ENCODE results near the gene HDAC7. TPM values are rescaled to one million over a fixed set of nuclear protein-coding genes. Genes with fewer than 3 reads are reported as not detected.

HDAC7 gene
- polyA plus RNA-seq, 2 donors, result 20.9 to 35.6 TPM

DNA sequence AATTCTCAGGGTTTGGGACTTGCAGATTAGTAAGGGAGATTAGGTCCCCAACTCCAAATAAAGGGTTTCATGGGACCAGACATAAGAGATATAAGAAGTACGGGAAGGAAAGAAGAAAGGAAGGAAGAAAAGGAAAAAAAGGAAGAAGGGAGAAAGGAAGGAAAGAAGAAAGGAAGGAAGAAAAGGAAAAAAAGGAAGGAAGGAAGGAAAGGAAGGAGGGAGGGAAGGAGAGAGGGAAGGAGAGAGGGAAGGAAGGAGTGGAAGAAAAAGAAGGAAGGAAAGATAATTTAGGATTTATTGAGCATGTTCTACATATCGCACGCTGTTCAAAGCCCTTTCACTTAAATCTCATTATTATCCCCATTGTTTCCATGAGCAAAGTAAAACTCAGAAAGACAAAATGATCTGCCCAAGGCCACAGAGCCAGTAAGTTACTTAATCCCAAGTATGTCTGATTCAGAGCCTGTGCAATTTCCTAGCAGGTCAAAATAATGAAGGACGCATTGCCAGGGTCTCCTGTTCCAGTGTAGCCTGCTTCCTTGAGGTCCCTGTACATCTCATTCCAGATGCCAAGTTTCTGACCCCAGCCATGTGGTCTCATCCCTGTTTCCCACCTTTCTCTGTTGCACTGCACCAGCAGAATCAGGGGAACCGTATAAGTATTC lies 3.9 kb upstream of the HDAC7 start:
- Histone ChIP-seq H3K4me1 (ENCODE audit: control insufficient read depth in 2 of 2, insufficient read depth in 2 of 2, low read length in 1 of 2) (peaks cover 5 to 35% of the 10 kb centered on the region in 2 donors), H3K27ac (ENCODE audit: low read depth in 2 of 2, low read length in 1 of 2) (peak overlapping the region; percentile 78 to 86), H3K4me3 (ENCODE audit: low read depth in 1 of 2, low read length in 2 of 2) (no peak overlapping the region), H3K36me3 (ENCODE audit: control insufficient read depth in 2 of 2, insufficient read depth in 2 of 2, low read length in 1 of 2) (no peaks in the 10 kb centered on the region), H3K9me3 (ENCODE audit: control insufficient read depth in 2 of 2, insufficient read depth in 1 of 2, low read depth in 1 of 2, low read length in 1 of 2) (no peaks in the 10 kb centered on the region), H3K27me3 (ENCODE audit: control insufficient read depth in 1 of 2, insufficient read depth in 2 of 2, low read length in 2 of 2) (no peaks in the 10 kb centered on the region)
- WGBS, 2 donors, result 78 to 80% methylated on average over 5 of the region's 5 CpGs

DNA sequence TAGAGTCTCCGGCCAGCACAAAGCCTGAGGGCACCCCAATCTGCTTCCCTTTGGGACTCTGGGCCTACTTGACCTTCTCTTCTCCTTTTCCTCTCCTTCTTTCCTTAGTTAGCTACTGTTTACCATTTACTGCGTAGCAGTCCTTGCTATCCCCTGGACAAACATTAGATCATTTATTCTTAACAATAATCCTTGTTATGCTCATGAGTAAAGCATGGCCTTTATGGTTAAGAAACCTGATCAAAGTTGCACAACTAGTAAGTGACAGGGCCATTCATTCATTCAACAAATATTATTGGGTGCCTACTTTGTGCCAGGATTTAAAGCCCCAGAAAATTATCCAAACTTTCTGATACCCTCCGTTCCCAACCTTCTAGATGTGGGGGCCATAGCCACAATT lies 3.2 kb upstream of the HDAC7 start:
- peaks cover 3 to 35% of the 10 kb centered on the region in 2 donors for H3K4me1 ChIP-seq (ENCODE audit: control insufficient read depth in 2 of 2, insufficient read depth in 2 of 2, low read length in 1 of 2)
- H3K9me3 ChIP-seq (ENCODE audit: control insufficient read depth in 2 of 2, insufficient read depth in 1 of 2, low read depth in 1 of 2, low read length in 1 of 2), result no peaks in the 10 kb centered on the region
- no peaks in the 10 kb centered on the region for H3K36me3 ChIP-seq (ENCODE audit: control insufficient read depth in 2 of 2, insufficient read depth in 2 of 2, low read length in 1 of 2)
- no peaks in the 10 kb centered on the region for H3K27me3 ChIP-seq (ENCODE audit: control insufficient read depth in 1 of 2, insufficient read depth in 2 of 2, low read length in 2 of 2)
- no peak overlapping the region for H3K4me3 ChIP-seq (ENCODE audit: low read depth in 1 of 2, low read length in 2 of 2)
- 74 to 80% methylated on average over 3 of the region's 3 CpGs for WGBS, 2 donors
- H3K27ac ChIP-seq (ENCODE audit: low read depth in 2 of 2, low read length in 1 of 2), result peak overlapping the region; percentile 62 to 78

DNA sequence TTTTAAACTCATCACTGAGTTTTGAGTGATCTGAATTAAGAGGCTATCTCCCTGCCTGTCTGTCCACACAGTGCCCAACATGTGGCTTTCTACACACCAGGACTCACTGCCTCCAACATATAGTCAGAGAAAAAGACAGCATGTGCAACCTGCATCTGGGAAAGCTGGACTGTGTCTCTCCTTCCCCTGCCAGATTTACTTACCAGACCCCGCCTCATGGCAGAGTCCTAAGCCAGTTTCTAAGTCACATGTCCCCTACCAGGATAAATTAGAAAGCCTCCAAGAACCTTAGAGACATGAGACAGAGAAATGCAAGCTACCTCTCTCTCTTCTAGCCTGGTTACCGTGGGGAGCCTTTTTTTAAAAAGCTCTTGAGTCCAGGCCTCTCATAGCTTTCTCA lies 2.7 kb upstream of the HDAC7 start:
- peaks cover 3 to 37% of the 10 kb centered on the region in 2 donors for H3K4me1 ChIP-seq (ENCODE audit: control insufficient read depth in 2 of 2, insufficient read depth in 2 of 2, low read length in 1 of 2)
- peak overlapping the region; percentile 62 to 78 for H3K27ac ChIP-seq (ENCODE audit: low read depth in 2 of 2, low read length in 1 of 2)
- no peak overlapping the region for H3K4me3 ChIP-seq (ENCODE audit: low read depth in 1 of 2, low read length in 2 of 2)
- WGBS, 2 donors, result 41 to 59% methylated on average over 2 of the region's 2 CpGs
- no peaks in the 10 kb centered on the region for H3K9me3 ChIP-seq (ENCODE audit: control insufficient read depth in 2 of 2, insufficient read depth in 1 of 2, low read depth in 1 of 2, low read length in 1 of 2)
- H3K27me3 ChIP-seq (ENCODE audit: control insufficient read depth in 1 of 2, insufficient read depth in 2 of 2, low read length in 2 of 2), result no peaks in the 10 kb centered on the region
- H3K36me3 ChIP-seq (ENCODE audit: control insufficient read depth in 2 of 2, insufficient read depth in 2 of 2, low read length in 1 of 2), result no peaks in the 10 kb centered on the region

DNA sequence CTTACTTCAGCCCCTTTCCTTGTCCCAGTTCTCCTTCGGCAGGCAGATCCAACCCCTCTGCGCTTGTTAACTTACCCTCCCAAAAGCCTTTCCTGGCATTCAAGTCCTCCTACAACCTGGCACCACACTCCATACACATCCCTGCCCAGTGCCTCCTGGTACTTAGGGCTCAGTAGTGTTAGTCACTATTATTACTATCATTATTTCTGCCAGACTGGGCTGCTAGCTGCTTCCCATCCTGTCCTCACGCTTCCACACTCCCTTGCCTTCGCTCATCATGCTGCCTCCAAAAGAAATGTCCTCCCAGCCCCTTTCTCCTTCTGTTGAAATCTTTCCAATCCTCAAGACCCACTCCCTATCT lies 1.6 kb upstream of the HDAC7 start:
- H3K36me3 ChIP-seq (ENCODE audit: control insufficient read depth in 2 of 2, insufficient read depth in 2 of 2, low read length in 1 of 2), result no peaks in the 10 kb centered on the region
- H3K27ac ChIP-seq (ENCODE audit: low read depth in 2 of 2, low read length in 1 of 2), result peak overlapping the region; percentile 98
- no peaks in the 10 kb centered on the region for H3K9me3 ChIP-seq (ENCODE audit: control insufficient read depth in 2 of 2, insufficient read depth in 1 of 2, low read depth in 1 of 2, low read length in 1 of 2)
- no peak overlapping the region for H3K4me3 ChIP-seq (ENCODE audit: low read depth in 1 of 2, low read length in 2 of 2)
- H3K4me1 ChIP-seq (ENCODE audit: control insufficient read depth in 2 of 2, insufficient read depth in 2 of 2, low read length in 1 of 2), result peaks cover 3 to 34% of the 10 kb centered on the region in 2 donors
- WGBS, 2 donors, result 60 to 67% methylated on average over 4 of the region's 4 CpGs
- no peaks in the 10 kb centered on the region for H3K27me3 ChIP-seq (ENCODE audit: control insufficient read depth in 1 of 2, insufficient read depth in 2 of 2, low read length in 2 of 2)

DNA sequence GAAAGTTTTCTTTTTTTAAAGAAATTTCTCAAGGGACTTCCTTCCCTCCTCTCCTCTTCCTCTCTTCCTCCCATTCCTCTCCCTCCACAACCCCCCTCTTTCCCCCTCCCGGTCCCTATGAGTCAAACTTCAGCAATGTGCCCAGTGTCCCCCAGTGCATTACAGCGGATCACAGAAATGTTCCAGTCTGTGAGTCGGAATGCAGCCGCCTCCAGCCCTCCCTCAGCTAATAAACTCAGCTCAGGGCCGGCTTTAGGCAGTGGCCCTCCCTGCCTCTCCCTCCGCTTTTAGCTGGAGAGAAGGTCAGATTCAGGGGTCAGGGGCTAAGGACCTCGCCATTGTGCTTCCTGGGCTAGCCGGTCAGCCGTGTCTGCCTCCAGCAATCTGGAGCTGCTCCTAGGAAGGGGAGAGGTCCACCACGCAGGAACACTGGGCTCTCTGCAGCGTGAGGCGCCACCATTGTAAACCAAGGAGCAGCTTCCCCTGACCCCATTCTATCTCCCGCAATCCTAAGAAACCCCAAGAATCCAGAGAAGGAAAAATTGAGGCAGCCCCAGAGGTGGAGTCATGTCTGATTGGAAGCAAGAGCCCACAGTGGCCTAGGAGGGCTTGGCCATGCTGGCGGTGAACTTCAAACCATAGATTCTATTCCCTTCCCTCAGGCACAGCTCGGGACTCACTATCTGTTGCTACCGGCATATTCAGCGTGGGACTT lies 1.1 kb upstream of the HDAC7 start:
- Histone ChIP-seq H3K4me1 (ENCODE audit: control insufficient read depth in 2 of 2, insufficient read depth in 2 of 2, low read length in 1 of 2) (peaks cover 2 to 34% of the 10 kb centered on the region in 2 donors), H3K4me3 (ENCODE audit: low read depth in 1 of 2, low read length in 2 of 2) (peak overlapping the region; percentile 77 to 94)

DNA sequence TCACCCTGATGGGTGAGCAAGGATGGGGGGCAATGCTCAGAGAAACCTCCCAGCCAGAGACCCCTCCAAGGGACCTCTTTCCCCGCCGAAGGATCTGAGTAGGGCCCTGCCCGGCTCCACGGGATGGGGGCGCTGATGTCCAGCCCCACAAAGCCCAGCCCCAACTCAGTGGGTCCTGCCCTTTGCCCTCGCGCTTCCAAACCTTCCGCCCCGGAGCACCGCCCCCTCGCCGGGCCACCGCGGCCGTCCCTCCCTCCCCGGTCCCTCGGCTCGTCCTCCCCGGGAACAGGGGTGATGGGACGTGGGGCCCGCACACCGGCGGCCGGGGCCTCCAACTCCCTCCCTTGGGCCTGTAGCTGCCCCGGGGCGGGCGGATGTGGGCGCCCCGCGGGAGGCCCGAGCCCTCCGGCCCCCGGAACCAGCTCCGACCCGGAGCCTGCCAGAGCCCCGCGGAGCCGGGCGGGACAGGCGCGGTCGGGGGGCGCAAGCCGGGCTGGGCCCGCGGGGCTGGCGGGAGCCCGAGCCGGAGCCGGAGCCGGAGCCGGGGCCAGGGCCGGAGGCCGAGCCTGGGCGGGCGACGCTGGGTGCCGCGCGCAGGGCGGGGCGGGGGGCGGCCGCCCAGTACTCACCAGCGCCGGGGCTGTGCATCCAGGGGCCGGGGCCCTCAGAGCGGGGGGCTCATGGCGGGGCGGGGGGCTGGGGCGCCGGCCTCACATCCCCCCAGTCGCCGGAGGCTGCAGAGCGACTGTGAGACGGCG lies 386 bp downstream of the HDAC7 start:
- peaks cover 3 to 36% of the 10 kb centered on the region in 2 donors for H3K4me1 ChIP-seq (ENCODE audit: control insufficient read depth in 2 of 2, insufficient read depth in 2 of 2, low read length in 1 of 2)
- H3K27ac ChIP-seq (ENCODE audit: low read depth in 2 of 2, low read length in 1 of 2), result peak overlapping the region; percentile 98
- peaks cover 0 to 3% of the 10 kb centered on the region in 2 donors for H3K36me3 ChIP-seq (ENCODE audit: control insufficient read depth in 2 of 2, insufficient read depth in 2 of 2, low read length in 1 of 2)
- 1 to 2% methylated on average over 46 to 77 of the region's 77 CpGs for WGBS, 2 donors
- no peaks in the 10 kb centered on the region for H3K27me3 ChIP-seq (ENCODE audit: control insufficient read depth in 1 of 2, insufficient read depth in 2 of 2, low read length in 2 of 2)
- no peaks in the 10 kb centered on the region for H3K9me3 ChIP-seq (ENCODE audit: control insufficient read depth in 2 of 2, insufficient read depth in 1 of 2, low read depth in 1 of 2, low read length in 1 of 2)
- H3K4me3 ChIP-seq (ENCODE audit: low read depth in 1 of 2, low read length in 2 of 2), result peak overlapping the region; percentile 77 to 94

More for the DNA sequence above, 1.1 kb upstream of the HDAC7 start:
- H3K27ac ChIP-seq (ENCODE audit: low read depth in 2 of 2, low read length in 1 of 2), result peak overlapping the region; percentile 98
- no peaks in the 10 kb centered on the region for H3K9me3 ChIP-seq (ENCODE audit: control insufficient read depth in 2 of 2, insufficient read depth in 1 of 2, low read depth in 1 of 2, low read length in 1 of 2)
- no peaks in the 10 kb centered on the region for H3K36me3 ChIP-seq (ENCODE audit: control insufficient read depth in 2 of 2, insufficient read depth in 2 of 2, low read length in 1 of 2)
- 21 to 31% methylated on average over 17 of the region's 17 CpGs for WGBS, 2 donors
- no peaks in the 10 kb centered on the region for H3K27me3 ChIP-seq (ENCODE audit: control insufficient read depth in 1 of 2, insufficient read depth in 2 of 2, low read length in 2 of 2)

DNA sequence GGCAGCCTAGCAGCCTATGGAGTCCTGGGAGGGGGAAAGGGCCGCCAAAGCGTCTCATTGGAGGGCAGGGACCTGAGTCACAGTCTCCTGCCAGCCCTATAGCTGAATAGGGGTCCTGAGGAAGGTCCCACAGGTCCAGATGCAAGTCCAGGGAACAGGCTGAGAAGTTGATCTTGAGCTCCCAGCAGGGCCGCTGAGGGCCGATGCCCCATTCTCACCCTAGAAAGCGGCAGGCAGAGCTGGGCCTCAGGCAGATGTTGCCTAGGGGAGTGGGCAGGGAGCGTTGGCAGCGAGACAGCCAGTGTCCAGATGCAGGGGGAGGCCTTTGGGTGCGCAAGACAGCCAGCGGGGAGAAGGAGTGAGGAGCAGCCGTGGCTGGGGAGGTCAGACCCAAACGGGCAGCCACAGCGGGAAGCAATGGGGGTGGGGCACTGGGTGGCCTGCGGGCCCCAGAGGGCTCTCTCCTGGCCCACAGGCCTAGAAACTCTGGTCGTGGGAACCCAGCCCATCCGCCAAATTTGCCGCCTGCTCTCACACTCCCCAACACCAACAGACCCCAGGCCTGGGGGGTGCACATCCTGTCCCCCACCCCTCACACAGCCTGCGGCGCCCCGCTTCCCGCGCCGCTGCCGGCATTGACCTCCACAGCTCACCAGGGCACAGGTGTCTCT lies 1.1 kb downstream of the HDAC7 start:
- peak overlapping the region; percentile 98 for H3K27ac ChIP-seq (ENCODE audit: low read depth in 2 of 2, low read length in 1 of 2)
- H3K4me1 ChIP-seq (ENCODE audit: control insufficient read depth in 2 of 2, insufficient read depth in 2 of 2, low read length in 1 of 2), result peaks cover 10 to 36% of the 10 kb centered on the region in 2 donors
- no peaks in the 10 kb centered on the region for H3K27me3 ChIP-seq (ENCODE audit: control insufficient read depth in 1 of 2, insufficient read depth in 2 of 2, low read length in 2 of 2)
- peaks cover 0 to 3% of the 10 kb centered on the region in 2 donors for H3K36me3 ChIP-seq (ENCODE audit: control insufficient read depth in 2 of 2, insufficient read depth in 2 of 2, low read length in 1 of 2)
- peak overlapping the region; percentile 77 to 94 for H3K4me3 ChIP-seq (ENCODE audit: low read depth in 1 of 2, low read length in 2 of 2)
- 17 to 23% methylated on average over 22 to 23 of the region's 23 CpGs for WGBS, 2 donors
- no peaks in the 10 kb centered on the region for H3K9me3 ChIP-seq (ENCODE audit: control insufficient read depth in 2 of 2, insufficient read depth in 1 of 2, low read depth in 1 of 2, low read length in 1 of 2)

DNA sequence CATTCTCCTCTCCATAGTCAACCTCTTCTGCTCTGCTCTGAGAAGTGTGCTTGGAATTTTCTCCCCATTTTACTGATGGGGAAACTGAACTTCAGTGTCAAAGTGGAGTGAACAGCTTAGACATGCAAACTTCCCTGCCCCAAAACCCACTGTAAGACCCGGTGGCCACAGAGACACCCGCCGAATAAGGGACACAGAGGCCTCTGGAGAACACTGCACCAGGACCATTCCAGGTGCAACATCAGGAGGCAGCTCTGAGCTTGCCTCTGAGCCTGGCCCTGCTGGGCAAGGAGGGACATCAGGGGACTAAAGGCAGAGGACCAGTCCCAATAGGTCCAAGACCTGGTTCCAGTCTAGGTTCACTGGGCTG lies 1.7 kb downstream of the HDAC7 start:
- 44 to 54% methylated on average over 3 of the region's 3 CpGs for WGBS, 2 donors
- no peaks in the 10 kb centered on the region for H3K27me3 ChIP-seq (ENCODE audit: control insufficient read depth in 1 of 2, insufficient read depth in 2 of 2, low read length in 2 of 2)
- H3K4me3 ChIP-seq (ENCODE audit: low read depth in 1 of 2, low read length in 2 of 2), result peak overlapping the region; percentile 77 to 94
- H3K4me1 ChIP-seq (ENCODE audit: control insufficient read depth in 2 of 2, insufficient read depth in 2 of 2, low read length in 1 of 2), result peaks cover 15 to 38% of the 10 kb centered on the region in 2 donors
- no peaks in the 10 kb centered on the region for H3K9me3 ChIP-seq (ENCODE audit: control insufficient read depth in 2 of 2, insufficient read depth in 1 of 2, low read depth in 1 of 2, low read length in 1 of 2)
- H3K27ac ChIP-seq (ENCODE audit: low read depth in 2 of 2, low read length in 1 of 2), result peak overlapping the region; percentile 98
- H3K36me3 ChIP-seq (ENCODE audit: control insufficient read depth in 2 of 2, insufficient read depth in 2 of 2, low read length in 1 of 2), result peaks cover 0 to 3% of the 10 kb centered on the region in 2 donors

DNA sequence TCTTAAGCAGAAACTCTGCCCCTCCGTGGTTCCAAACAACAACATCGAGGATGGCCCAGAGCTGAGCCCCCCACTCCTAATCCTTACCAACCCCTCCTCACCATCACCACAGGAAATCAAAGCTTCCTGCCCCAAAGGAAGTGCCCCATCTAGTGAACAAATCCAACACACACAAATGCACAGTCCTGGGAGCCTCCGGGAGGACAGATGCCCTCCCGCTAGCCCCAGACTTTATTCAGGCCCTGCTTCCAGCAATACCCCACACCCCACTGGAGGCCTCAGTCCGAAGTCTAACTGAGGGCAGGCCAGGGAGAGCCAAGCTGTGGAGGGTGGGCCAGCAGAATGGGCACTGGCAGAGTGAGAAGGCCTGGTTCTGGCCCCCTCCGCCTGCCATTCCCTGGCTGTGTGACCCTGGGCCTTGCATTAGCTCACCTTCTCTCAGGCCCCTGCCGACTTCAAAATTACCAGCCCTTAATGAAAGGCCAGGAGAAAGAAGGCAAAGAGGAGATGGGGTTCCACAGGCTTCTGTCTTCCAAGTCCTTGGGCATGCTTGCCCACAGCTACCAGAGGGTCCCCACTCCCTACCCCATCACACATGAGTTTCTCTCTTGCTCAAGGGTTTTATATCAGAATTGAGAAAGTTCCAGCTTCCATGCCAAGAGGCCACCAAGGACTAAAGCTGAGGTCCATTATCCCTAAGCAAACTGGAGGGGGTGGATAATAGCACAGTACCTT lies 2.3 kb downstream of the HDAC7 start:
- WGBS, 2 donors, result 32 to 50% methylated on average over 7 of the region's 7 CpGs

More for the DNA sequence above, 2.3 kb downstream of the HDAC7 start:
- peaks cover 0 to 3% of the 10 kb centered on the region in 2 donors for H3K36me3 ChIP-seq (ENCODE audit: control insufficient read depth in 2 of 2, insufficient read depth in 2 of 2, low read length in 1 of 2)
- H3K27me3 ChIP-seq (ENCODE audit: control insufficient read depth in 1 of 2, insufficient read depth in 2 of 2, low read length in 2 of 2), result no peaks in the 10 kb centered on the region
- H3K4me3 ChIP-seq (ENCODE audit: low read depth in 1 of 2, low read length in 2 of 2), result peak overlapping the region; percentile 12 to 17
- H3K9me3 ChIP-seq (ENCODE audit: control insufficient read depth in 2 of 2, insufficient read depth in 1 of 2, low read depth in 1 of 2, low read length in 1 of 2), result no peaks in the 10 kb centered on the region
- peaks cover 15 to 38% of the 10 kb centered on the region in 2 donors for H3K4me1 ChIP-seq (ENCODE audit: control insufficient read depth in 2 of 2, insufficient read depth in 2 of 2, low read length in 1 of 2)
- peak overlapping the region; percentile 98 for H3K27ac ChIP-seq (ENCODE audit: low read depth in 2 of 2, low read length in 1 of 2)
